Neural cell (in vitro differentiated cells): Measurements from ENCODE around the gene ANKRD40. TPM values are rescaled to one million over a fixed set of nuclear protein-coding genes. Genes with fewer than 3 reads are reported as not detected.

Experiments used
- H2AFZ ChIP-seq: fragments of 200-600, 300-800 bp; sonication (generic), shearing (Covaris generic); 2 replicates; pipeline ENCODE4 v1.6.0; 2014; ENCODE audit warnings: low read depth, mild to moderate bottlenecking, antibody characterized with exemption, low read length, moderate library complexity
- H3F3A ChIP-seq: fragments of 200-600 bp; shearing (Covaris generic); 2 replicates; pipeline ENCODE4 v1.6.1; 2016; ENCODE audit warnings: mild to moderate bottlenecking, moderate library complexity, mixed read lengths, antibody characterized with exemption, low read length; ENCODE audit not compliant: insufficient read depth, poor library complexity, severe bottlenecking
- H3K27ac ChIP-seq: fragments of 200-600, 300-800 bp; sonication (generic), shearing (Covaris generic); 2 replicates; pipeline ENCODE4 v1.5.1; 2014; ENCODE audit warnings: mild to moderate bottlenecking, low read length, moderate library complexity
- H3K27me3 ChIP-seq: fragments of 300-800, 200-600 bp; sonication (generic), shearing (Covaris generic); 2 replicates; pipeline ENCODE4 v1.6.0; 2014; ENCODE audit warnings: mild to moderate bottlenecking, low read depth, low read length, moderate library complexity; ENCODE audit not compliant: insufficient read depth
- H3K36me3 ChIP-seq: fragments of 300-800, 200-600 bp; sonication (generic), shearing (Covaris generic); 2 replicates; pipeline ENCODE4 v1.5.1; 2014; ENCODE audit warnings: mild to moderate bottlenecking, antibody characterized with exemption, low read length, moderate library complexity; ENCODE audit not compliant: insufficient read depth
- H3K4me2 ChIP-seq: fragments of 300-800, 200-600 bp; sonication (generic), shearing (Covaris generic); 2 replicates; pipeline ENCODE4 v1.6.0; 2014; ENCODE audit warnings: mild to moderate bottlenecking, low read length
- H3K4me3 ChIP-seq: fragments of 300-800, 200-600 bp; sonication (generic), shearing (Covaris generic); 2 replicates; pipeline ENCODE4 v1.5.1; 2014; ENCODE audit warnings: mild to moderate bottlenecking, low read length, moderate library complexity
- H3K79me2 ChIP-seq: fragments of 200-600 bp; shearing (Covaris generic); replicated peaks from 2 replicates; pipeline ENCODE4 v1.6.0; 2014; ENCODE audit warnings: mild to moderate bottlenecking, low read length, moderate library complexity; ENCODE audit not compliant: insufficient read depth
- H3K9ac ChIP-seq: fragments of 300-800, 200-600 bp; sonication (generic), shearing (Covaris generic); 2 replicates; pipeline ENCODE4 v1.6.1; 2016; ENCODE audit warnings: mild to moderate bottlenecking, low read length, mixed read lengths
- H3K9me2 ChIP-seq: fragments of 200-600 bp; shearing (Covaris generic); 2 replicates; pipeline ENCODE4 v1.6.1; 2016; ENCODE audit warnings: mild to moderate bottlenecking, low read length, mixed read lengths; ENCODE audit not compliant: insufficient read depth
- H3K9me3 ChIP-seq: fragments of 200-600, 300-800 bp; sonication (generic), shearing (Covaris generic); 2 replicates; pipeline ENCODE4 v1.6.1; 2016; ENCODE audit warnings: mild to moderate bottlenecking, mixed run types, low read length, moderate library complexity, mixed read lengths
- H4K20me1 ChIP-seq: fragments of 200-600 bp; shearing (Covaris generic); 2 replicates; pipeline ENCODE4 v1.6.1; 2016; ENCODE audit warnings: mild to moderate bottlenecking, mixed run types; ENCODE audit not compliant: insufficient read depth
- EP300 ChIP-seq: fragments of 450-650 bp; conservative IDR thresholded peaks from 2 replicates; pipeline ENCODE4 v1.6.1; 2014; ENCODE audit warnings: antibody characterized with exemption, mild to moderate bottlenecking, moderate library complexity; ENCODE audit not compliant: poor library complexity, severe bottlenecking
- EZH2 ChIP-seq: fragments of 200-600, 300-800 bp; shearing (Covaris generic), sonication (generic); IDR thresholded peaks from 2 replicates; pipeline ENCODE4 v1.6.1; 2014; ENCODE audit warnings: antibody characterized with exemption, low read length, borderline replicate concordance, mild to moderate bottlenecking; ENCODE audit not compliant: insufficient read depth, poor library complexity, severe bottlenecking
- MXI1 ChIP-seq: fragments of 450-650 bp; conservative IDR thresholded peaks from 2 replicates; pipeline ENCODE4 v1.6.1; 2014; ENCODE audit warnings: antibody characterized with exemption, mild to moderate bottlenecking; ENCODE audit not compliant: poor library complexity, severe bottlenecking
- POLR2AphosphoS5 ChIP-seq: IDR thresholded peaks from 2 replicates; pipeline ENCODE4 v1.6.1; 2012
- RAD21 ChIP-seq: fragments of 450-650 bp; conservative IDR thresholded peaks from 2 replicates; pipeline ENCODE4 v1.6.1; 2014; ENCODE audit warnings: antibody characterized with exemption, mild to moderate bottlenecking, moderate library complexity
- SMC3 ChIP-seq: fragments of 450-650 bp; conservative IDR thresholded peaks from 2 replicates; pipeline ENCODE4 v1.6.1; 2014; ENCODE audit warnings: antibody characterized with exemption, mild to moderate bottlenecking, moderate library complexity; ENCODE audit not compliant: poor library complexity
- TAF1 ChIP-seq: IDR thresholded peaks from 2 replicates; pipeline ENCODE4 v1.6.1; 2012; ENCODE audit warnings: low read depth
- polyA plus RNA-seq: library from polyadenylated mRNA; depleted of rRNA; stranded (reverse); fragments of >200 nt; gene quantifications from 2 replicates; pipeline ENCODE4 v1.2.3, GENCODE V29; 2014
- TF ChIP-seq, protein P1 (sequence below): fragments of 450-650 bp; IDR thresholded peaks from 2 replicates; pipeline ENCODE4 v1.5.1; 2014; ENCODE audit warnings: antibody characterized with exemption, mild to moderate bottlenecking, moderate library complexity; ENCODE audit not compliant: poor library complexity, severe bottlenecking
- TF ChIP-seq, protein P2 (sequence below): IDR thresholded peaks from 2 replicates; pipeline ENCODE4 v1.6.1; 2012; ENCODE audit warnings: borderline replicate concordance

The ANKRD40 gene
- polyA plus RNA-seq, 1 donor from 2014 or later, result 15.2 TPM

DNA sequence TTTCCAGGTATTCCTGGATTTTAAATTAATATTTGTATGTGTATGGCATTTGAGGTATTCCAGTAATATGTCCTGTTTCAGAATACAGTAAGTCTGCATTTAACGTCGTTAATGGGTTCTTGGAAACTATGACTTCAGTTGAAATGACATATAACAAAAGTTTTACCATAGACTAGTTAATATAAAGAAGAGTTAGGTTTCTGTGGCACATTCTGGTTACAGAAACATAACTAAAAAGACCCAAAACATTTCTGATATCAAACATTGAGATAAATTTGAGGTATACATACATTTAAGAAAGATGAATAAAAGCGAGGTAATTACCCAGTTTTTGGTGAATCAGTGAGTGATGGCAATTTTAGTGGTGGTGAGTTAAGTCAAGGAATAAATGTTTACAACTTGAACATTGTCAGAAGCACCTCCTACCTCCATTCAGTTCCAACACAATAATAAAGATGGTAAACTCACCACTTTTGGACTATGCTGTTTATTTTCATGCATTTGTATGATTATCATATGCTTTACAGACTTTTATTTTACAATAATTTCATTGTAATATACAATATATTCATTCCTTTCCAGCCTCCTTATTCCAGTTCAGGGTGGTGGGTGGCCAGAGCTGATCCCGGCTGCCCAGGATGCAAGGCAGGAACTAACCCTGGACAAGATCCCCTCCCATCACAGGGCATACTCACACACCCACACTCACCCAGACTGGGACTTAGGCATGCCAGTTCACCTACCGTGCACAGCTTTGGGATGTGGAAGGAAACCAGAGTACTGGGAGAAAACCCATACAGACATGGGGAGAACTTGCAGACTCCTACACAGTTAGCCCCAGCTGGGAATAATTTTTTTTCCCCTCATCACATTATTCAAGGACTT is 21.4 kb upstream of the ANKRD40 start:
- Histone ChIP-seq H3F3A (no peaks in the 10 kb centered on the region), H3K4me3 (no peak overlapping the region), H3K27ac (no peak overlapping the region), H3K9me3 (no peaks in the 10 kb centered on the region), H3K79me2 (peaks cover 89% of the 10 kb centered on the region), H3K9me2 (no peaks in the 10 kb centered on the region), H3K4me2 (no peak overlapping the region), H3K36me3 (no peaks in the 10 kb centered on the region), H2AFZ (no peak overlapping the region), H4K20me1 (peaks cover 11% of the 10 kb centered on the region), H3K9ac (no peak overlapping the region), H3K27me3 (no peaks in the 10 kb centered on the region)
- TF ChIP-seq, protein P1, sequence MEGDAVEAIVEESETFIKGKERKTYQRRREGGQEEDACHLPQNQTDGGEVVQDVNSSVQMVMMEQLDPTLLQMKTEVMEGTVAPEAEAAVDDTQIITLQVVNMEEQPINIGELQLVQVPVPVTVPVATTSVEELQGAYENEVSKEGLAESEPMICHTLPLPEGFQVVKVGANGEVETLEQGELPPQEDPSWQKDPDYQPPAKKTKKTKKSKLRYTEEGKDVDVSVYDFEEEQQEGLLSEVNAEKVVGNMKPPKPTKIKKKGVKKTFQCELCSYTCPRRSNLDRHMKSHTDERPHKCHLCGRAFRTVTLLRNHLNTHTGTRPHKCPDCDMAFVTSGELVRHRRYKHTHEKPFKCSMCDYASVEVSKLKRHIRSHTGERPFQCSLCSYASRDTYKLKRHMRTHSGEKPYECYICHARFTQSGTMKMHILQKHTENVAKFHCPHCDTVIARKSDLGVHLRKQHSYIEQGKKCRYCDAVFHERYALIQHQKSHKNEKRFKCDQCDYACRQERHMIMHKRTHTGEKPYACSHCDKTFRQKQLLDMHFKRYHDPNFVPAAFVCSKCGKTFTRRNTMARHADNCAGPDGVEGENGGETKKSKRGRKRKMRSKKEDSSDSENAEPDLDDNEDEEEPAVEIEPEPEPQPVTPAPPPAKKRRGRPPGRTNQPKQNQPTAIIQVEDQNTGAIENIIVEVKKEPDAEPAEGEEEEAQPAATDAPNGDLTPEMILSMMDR, result no peak
- TF ChIP-seq EZH2, result no peak
- TF ChIP-seq POLR2AphosphoS5, result no peak
- no peak for TF ChIP-seq SMC3
- TF ChIP-seq EP300, result no peak
- TF ChIP-seq RAD21, result no peak
- no peak for TF ChIP-seq MXI1
- no peak for TF ChIP-seq TAF1
- TF ChIP-seq, protein P2, sequence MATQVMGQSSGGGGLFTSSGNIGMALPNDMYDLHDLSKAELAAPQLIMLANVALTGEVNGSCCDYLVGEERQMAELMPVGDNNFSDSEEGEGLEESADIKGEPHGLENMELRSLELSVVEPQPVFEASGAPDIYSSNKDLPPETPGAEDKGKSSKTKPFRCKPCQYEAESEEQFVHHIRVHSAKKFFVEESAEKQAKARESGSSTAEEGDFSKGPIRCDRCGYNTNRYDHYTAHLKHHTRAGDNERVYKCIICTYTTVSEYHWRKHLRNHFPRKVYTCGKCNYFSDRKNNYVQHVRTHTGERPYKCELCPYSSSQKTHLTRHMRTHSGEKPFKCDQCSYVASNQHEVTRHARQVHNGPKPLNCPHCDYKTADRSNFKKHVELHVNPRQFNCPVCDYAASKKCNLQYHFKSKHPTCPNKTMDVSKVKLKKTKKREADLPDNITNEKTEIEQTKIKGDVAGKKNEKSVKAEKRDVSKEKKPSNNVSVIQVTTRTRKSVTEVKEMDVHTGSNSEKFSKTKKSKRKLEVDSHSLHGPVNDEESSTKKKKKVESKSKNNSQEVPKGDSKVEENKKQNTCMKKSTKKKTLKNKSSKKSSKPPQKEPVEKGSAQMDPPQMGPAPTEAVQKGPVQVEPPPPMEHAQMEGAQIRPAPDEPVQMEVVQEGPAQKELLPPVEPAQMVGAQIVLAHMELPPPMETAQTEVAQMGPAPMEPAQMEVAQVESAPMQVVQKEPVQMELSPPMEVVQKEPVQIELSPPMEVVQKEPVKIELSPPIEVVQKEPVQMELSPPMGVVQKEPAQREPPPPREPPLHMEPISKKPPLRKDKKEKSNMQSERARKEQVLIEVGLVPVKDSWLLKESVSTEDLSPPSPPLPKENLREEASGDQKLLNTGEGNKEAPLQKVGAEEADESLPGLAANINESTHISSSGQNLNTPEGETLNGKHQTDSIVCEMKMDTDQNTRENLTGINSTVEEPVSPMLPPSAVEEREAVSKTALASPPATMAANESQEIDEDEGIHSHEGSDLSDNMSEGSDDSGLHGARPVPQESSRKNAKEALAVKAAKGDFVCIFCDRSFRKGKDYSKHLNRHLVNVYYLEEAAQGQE, result no peak

DNA sequence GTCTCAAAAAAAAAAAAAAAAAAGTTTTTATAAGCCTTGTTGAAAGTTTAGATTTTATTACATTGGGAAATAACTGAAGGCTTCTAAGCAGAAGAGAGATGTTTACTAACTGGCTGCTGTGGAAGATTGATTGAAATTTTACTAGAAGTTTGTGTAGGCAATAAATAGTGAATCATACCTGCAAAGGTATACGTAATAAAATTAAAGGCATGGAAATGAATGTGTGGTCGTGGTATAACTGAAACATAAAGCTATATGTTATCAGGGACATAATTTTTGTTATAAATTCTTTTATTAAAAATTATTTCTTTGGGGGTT is 20.4 kb upstream of the ANKRD40 start:
- H3K4me3 ChIP-seq, result no peak overlapping the region
- no peaks in the 10 kb centered on the region for H3F3A ChIP-seq
- no peaks in the 10 kb centered on the region for H3K9me2 ChIP-seq
- H3K9ac ChIP-seq, result no peak overlapping the region
- TF ChIP-seq POLR2AphosphoS5 (no peak), SMC3 (no peak), RAD21 (no peak)
- TF ChIP-seq, protein P2, result no peak
- H3K9me3 ChIP-seq, result no peaks in the 10 kb centered on the region
- H3K4me2 ChIP-seq, result no peak overlapping the region
- no peaks in the 10 kb centered on the region for H3K27me3 ChIP-seq
- H3K79me2 ChIP-seq, result peaks cover 94% of the 10 kb centered on the region
- H3K36me3 ChIP-seq, result no peaks in the 10 kb centered on the region
- peaks cover 16% of the 10 kb centered on the region for H4K20me1 ChIP-seq
- H2AFZ ChIP-seq, result no peak overlapping the region
- no peak overlapping the region for H3K27ac ChIP-seq
